Stimulated activated CD4-positive, alpha-beta T cell treated with anti-CD3 and anti-CD28 coated beads, Interleukin-4, amount 100 ng/mL, for 1 hour (primary cell): ENCODE data around the gene VTI1B.

Source experiments
- DNase-seq: peaks from one replicate; pipeline ENCODE4 v3.0.0-alpha.2; 2020

VTI1B gene

GRCh38 chr14:67675219-67675582 is 769 bp upstream of the VTI1B start:
- no peak for DNase-seq

GRCh38 chr14:67674139-67674479 is 323 bp downstream of the VTI1B start:
- peak; percentile 58 for DNase-seq

GRCh38 chr14:67673451-67673850 is 981 bp downstream of the VTI1B start:
- no peak for DNase-seq

- DNase-seq = no peak
These were observed 5.9 kb downstream of the VTI1B start for GRCh38 chr14:67668559-67668958.

- DNase-seq = no peak
These were observed 7.5 kb downstream of the VTI1B start for GRCh38 chr14:67666750-67667449.

GRCh38 chr14:67665868-67666267 is 8.6 kb downstream of the VTI1B start:
- DNase-seq = no peak

- no peak for DNase-seq
These were observed 10.8 kb downstream of the VTI1B start for GRCh38 chr14:67663633-67664032.

GRCh38 chr14:67653651-67654280 is 20.7 kb downstream of the VTI1B start:
- DNase-seq = no peak

GRCh38 chr14:67652189-67652588 is 22.2 kb downstream of the VTI1B start:
- no peak for DNase-seq

GRCh38 chr14:67650694-67651093 is 23.7 kb downstream of the VTI1B start:
- DNase-seq = no peak

GRCh38 chr14:67650151-67650550 is 24.3 kb downstream of the VTI1B start:
- no peak for DNase-seq

GRCh38 chr14:67646131-67646530 is 28.3 kb downstream of the VTI1B start:
- DNase-seq = no peak

- DNase-seq = no peak
These were observed 29.0 kb downstream of the VTI1B start for GRCh38 chr14:67645414-67645813.

- no peak for DNase-seq
These were observed 30.0 kb downstream of the VTI1B start for GRCh38 chr14:67644428-67644827.

- no peak for DNase-seq
These were observed 30.7 kb downstream of the VTI1B start for GRCh38 chr14:67643713-67644112.

- DNase-seq = no peak
These were observed 32.3 kb downstream of the VTI1B start for GRCh38 chr14:67641902-67642749.

- no peak for DNase-seq
These were observed 33.0 kb downstream of the VTI1B start for GRCh38 chr14:67641480-67641879.

GRCh38 chr14:67638642-67639041 is 35.8 kb downstream of the VTI1B start:
- no peak for DNase-seq

GRCh38 chr14:67636361-67636919 is 38.0 kb downstream of the VTI1B start:
- no peak for DNase-seq

GRCh38 chr14:67633451-67634147 is 40.8 kb downstream of the VTI1B start:
- no peak for DNase-seq

- DNase-seq = no peak
These were observed 43.5 kb downstream of the VTI1B start for GRCh38 chr14:67630938-67631337.

- DNase-seq = no peak
These were observed 44.2 kb downstream of the VTI1B start for GRCh38 chr14:67630186-67630585.

GRCh38 chr14:67627519-67627918 is 46.9 kb downstream of the VTI1B start:
- DNase-seq = no peak
